ENCODE results near the gene DNAJC6. TPM values are rescaled to one million over a fixed set of nuclear protein-coding genes. Genes with fewer than 3 reads are reported as not detected.

DNAJC6 gene
- total RNA-seq, 3 donors from 2014 or later (not counting 1 experiment from before 2014, with no cell fraction given): 0.77 to 1.2 (median 0.89) TPM

- no peak overlapping the region for H3K4me3 Mint-ChIP-seq
- no peak overlapping the region for H3K4me3 ChIP-seq (ENCODE audit: low read length)
- H3K9me3 ChIP-seq (ENCODE audit: control insufficient read depth, insufficient read depth, low read length): no peaks in the 10 kb centered on the region
- no peak overlapping the region for H3K27ac Mint-ChIP-seq
- H3K36me3 ChIP-seq (ENCODE audit: control insufficient read depth, insufficient read depth, low read length): peaks cover 13% of the 10 kb centered on the region
- H3K4me1 ChIP-seq (ENCODE audit: control insufficient read depth, insufficient read depth, low read length): no peaks in the 10 kb centered on the region
- H3K27me3 Mint-ChIP-seq (ENCODE audit: low read depth in 2 of 2): no peaks in the 10 kb centered on the region
- no peaks in the 10 kb centered on the region for H3K27me3 ChIP-seq (ENCODE audit: control insufficient read depth, insufficient read depth, low read length)
- intact Hi-C loops (cut with micrococcal nuclease): no loop called here
- ATAC-seq (no peak), DNase-seq (no peak)
- H3K9me3 Mint-ChIP-seq: no peaks in the 10 kb centered on the region
- no peak overlapping the region for H3K27ac ChIP-seq (ENCODE audit: low read length)
- TF ChIP-seq CTCF (IDR thresholded peaks at IDR 0.05): no peak
- no peaks in the 10 kb centered on the region for H3K4me1 Mint-ChIP-seq
- WGBS (ENCODE audit: insufficient coverage): 100% methylated on average over 2 of the region's 2 CpGs
- no peaks in the 10 kb centered on the region for H3K36me3 Mint-ChIP-seq
Observed at GRCh38 chr1:65435987-65436386, 126.6 kb downstream of the DNAJC6 start.

DNA sequence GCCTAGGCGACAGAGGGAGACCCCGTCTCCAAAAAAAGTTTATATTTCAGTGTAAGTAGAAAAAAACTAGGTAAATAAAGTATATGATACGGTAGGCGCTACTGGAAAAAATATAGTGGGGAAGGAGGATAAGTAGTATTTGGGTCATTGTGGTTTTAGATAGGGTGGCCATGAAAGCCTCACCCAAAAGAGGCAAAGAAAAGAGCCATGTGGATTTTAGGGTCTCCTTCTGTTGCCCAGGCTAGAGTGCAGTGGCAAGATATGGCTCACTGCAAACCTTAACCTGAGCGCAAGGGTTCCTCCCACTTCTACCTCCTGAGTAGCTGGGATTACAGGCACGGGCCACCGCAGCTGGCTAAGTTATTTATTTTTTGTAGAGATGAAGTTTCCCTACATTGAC lies 128.3 kb downstream of the DNAJC6 start:
- Mint-ChIP-seq H3K4me3 (no peak overlapping the region), H3K9me3 (no peaks in the 10 kb centered on the region), H3K4me1 (no peaks in the 10 kb centered on the region), H3K27me3 (ENCODE audit: low read depth in 2 of 2) (no peaks in the 10 kb centered on the region), H3K27ac (no peak overlapping the region), H3K36me3 (no peaks in the 10 kb centered on the region)
- Histone ChIP-seq H3K4me1 (ENCODE audit: control insufficient read depth, insufficient read depth, low read length) (no peaks in the 10 kb centered on the region), H3K27me3 (ENCODE audit: control insufficient read depth, insufficient read depth, low read length) (no peaks in the 10 kb centered on the region), H3K27ac (ENCODE audit: low read length) (no peak overlapping the region), H3K4me3 (ENCODE audit: low read length) (no peak overlapping the region), H3K9me3 (ENCODE audit: control insufficient read depth, insufficient read depth, low read length) (no peaks in the 10 kb centered on the region), H3K36me3 (ENCODE audit: control insufficient read depth, insufficient read depth, low read length) (peaks cover 5% of the 10 kb centered on the region)
- ATAC-seq (no peak), DNase-seq (no peak)
- WGBS (ENCODE audit: insufficient coverage): 98% methylated on average over 7 of the region's 7 CpGs
- intact Hi-C loops (cut with micrococcal nuclease): no loop called here
- no peak for TF ChIP-seq CTCF (IDR thresholded peaks at IDR 0.05)

GRCh38 chr1:65440322-65440900 lies 131.1 kb downstream of the DNAJC6 start:
- Histone ChIP-seq H3K27me3 (ENCODE audit: control insufficient read depth, insufficient read depth, low read length) (no peaks in the 10 kb centered on the region), H3K9me3 (ENCODE audit: control insufficient read depth, insufficient read depth, low read length) (no peaks in the 10 kb centered on the region), H3K4me1 (ENCODE audit: control insufficient read depth, insufficient read depth, low read length) (no peaks in the 10 kb centered on the region), H3K4me3 (ENCODE audit: low read length) (no peak overlapping the region), H3K36me3 (ENCODE audit: control insufficient read depth, insufficient read depth, low read length) (no peaks in the 10 kb centered on the region), H3K27ac (ENCODE audit: low read length) (no peak overlapping the region)
- no peak for DNase-seq
- H3K36me3 Mint-ChIP-seq: no peaks in the 10 kb centered on the region
- H3K4me1 Mint-ChIP-seq: no peaks in the 10 kb centered on the region
- no peak for TF ChIP-seq CTCF (IDR thresholded peaks at IDR 0.05)
- no peaks in the 10 kb centered on the region for H3K27me3 Mint-ChIP-seq (ENCODE audit: low read depth in 2 of 2)
- intact Hi-C loops (cut with micrococcal nuclease): no loop called here
- H3K4me3 Mint-ChIP-seq: no peak overlapping the region
- no peak overlapping the region for H3K27ac Mint-ChIP-seq
- WGBS (ENCODE audit: insufficient coverage): 85% methylated on average over 11 of the region's 12 CpGs
- ATAC-seq: no peak
- H3K9me3 Mint-ChIP-seq: no peaks in the 10 kb centered on the region

GRCh38 chr1:65440915-65441314 lies 131.6 kb downstream of the DNAJC6 start:
- Histone ChIP-seq H3K9me3 (ENCODE audit: control insufficient read depth, insufficient read depth, low read length) (no peaks in the 10 kb centered on the region), H3K27me3 (ENCODE audit: control insufficient read depth, insufficient read depth, low read length) (no peaks in the 10 kb centered on the region), H3K27ac (ENCODE audit: low read length) (no peak overlapping the region), H3K36me3 (ENCODE audit: control insufficient read depth, insufficient read depth, low read length) (no peaks in the 10 kb centered on the region), H3K4me3 (ENCODE audit: low read length) (no peak overlapping the region), H3K4me1 (ENCODE audit: control insufficient read depth, insufficient read depth, low read length) (no peaks in the 10 kb centered on the region)
- H3K36me3 Mint-ChIP-seq: no peaks in the 10 kb centered on the region
- H3K4me1 Mint-ChIP-seq: no peaks in the 10 kb centered on the region
- 88% methylated on average over 1 of the region's 1 CpG for WGBS (ENCODE audit: insufficient coverage)
- TF ChIP-seq CTCF (IDR thresholded peaks at IDR 0.05): no peak
- intact Hi-C loops (cut with micrococcal nuclease): no loop called here
- no peaks in the 10 kb centered on the region for H3K27me3 Mint-ChIP-seq (ENCODE audit: low read depth in 2 of 2)
- H3K27ac Mint-ChIP-seq: no peak overlapping the region
- no peaks in the 10 kb centered on the region for H3K9me3 Mint-ChIP-seq
- ATAC-seq (no peak), DNase-seq (no peak)
- no peak overlapping the region for H3K4me3 Mint-ChIP-seq

Data from natural killer cell (primary cell).